A673 (cell line): Measurements from ENCODE around the gene OLFML1. TPM values are rescaled to one million over a fixed set of nuclear protein-coding genes. Genes with fewer than 3 reads are reported as not detected.

Source experiments
- BruUV-seq: library from RNA; stranded (reverse); fragments of 400-500 nt; replicated peaks from 2 replicates; lab custom pipeline; 2021; lab: Mats Ljungman, UMichigan
- CTCF ChIA-PET: fragments of 300-600 bp; sonication (Branson Sonifier 250); formaldehyde crosslinking; loops from one replicate; lab custom pipeline; 2022; ENCODE audit warnings: antibody characterized with exemption; lab: Charles Lee
- POLR2A ChIA-PET: fragments of 300-600 bp; sonication (Branson Sonifier 250); formaldehyde crosslinking; loops from one replicate; lab custom pipeline; 2022; ENCODE audit warnings: antibody characterized with exemption; ENCODE audit not compliant: low non-redundant PET; lab: Charles Lee
- DNase-seq: peaks from one replicate; pipeline ENCODE4 v3.0.0-alpha.2; 2015; ENCODE audit warnings: low spot score
- H3K27ac ChIP-seq: fragments of 200-600 bp; sonication (generic); 2 replicates; pipeline ENCODE4 v1.5.1; 2016; ENCODE audit warnings: mixed run types, low read depth, mild to moderate bottlenecking, mixed read lengths, antibody characterized with exemption, low read length; ENCODE audit not compliant: poor library complexity, severe bottlenecking
- H3K27me3 ChIP-seq: fragments of 200-600 bp; sonication (generic); replicated peaks from 2 replicates; pipeline ENCODE4 v1.6.1; 2017; ENCODE audit warnings: mixed run types, low read depth, mild to moderate bottlenecking, mixed read lengths, antibody characterized with exemption, low read length; ENCODE audit not compliant: insufficient read depth, poor library complexity
- H3K36me3 ChIP-seq: fragments of 200-600 bp; sonication (generic); 2 replicates; pipeline ENCODE4 v1.6.1; 2016; ENCODE audit warnings: mixed run types, mild to moderate bottlenecking, mixed read lengths, antibody characterized with exemption, low read length; ENCODE audit not compliant: insufficient read depth, poor library complexity, severe bottlenecking
- H3K4me1 ChIP-seq: fragments of 200-600 bp; sonication (generic); 2 replicates; pipeline ENCODE4 v1.6.1; 2017; ENCODE audit warnings: mixed run types, mild to moderate bottlenecking, mixed read lengths, antibody characterized with exemption, low read length; ENCODE audit not compliant: insufficient read depth, poor library complexity, severe bottlenecking
- H3K4me3 ChIP-seq: fragments of 200-600 bp; sonication (generic); 2 replicates; pipeline ENCODE4 v1.5.1; 2016; ENCODE audit warnings: low read depth, mixed run types, mild to moderate bottlenecking, mixed read lengths, low read length; ENCODE audit not compliant: poor library complexity, severe bottlenecking
- H3K9me3 ChIP-seq: fragments of 200-600 bp; sonication (generic); 2 replicates; pipeline ENCODE4 v1.6.1; 2016; ENCODE audit warnings: mixed run types, low read depth, mild to moderate bottlenecking, mixed read lengths, antibody characterized with exemption, low read length; ENCODE audit not compliant: poor library complexity, severe bottlenecking
- CTCF ChIP-seq: fragments of 300-800, 200-600 bp; sonication (generic); conservative IDR thresholded peaks from 2 replicates; pipeline ENCODE4 v1.5.1; 2017; ENCODE audit warnings: low read depth, mild to moderate bottlenecking, antibody characterized with exemption, low read length, moderate library complexity, mixed read lengths
- EZH2 ChIP-seq: fragments of 200-600 bp; sonication (generic); IDR thresholded peaks from 2 replicates; pipeline ENCODE4 v1.6.1; 2017; ENCODE audit warnings: borderline replicate concordance, low read depth, mild to moderate bottlenecking, mixed read lengths, antibody characterized with exemption, low read length; ENCODE audit not compliant: poor library complexity, severe bottlenecking
- intact Hi-C: fragments of 100-400 bp; cut with micrococcal nuclease; formaldehyde crosslinking; loops from one replicate; pipeline ENCODE4 v1.10.0; 2022; ENCODE audit not compliant: unreplicated experiment
- total RNA-seq: library from RNA; stranded (reverse); gene quantifications from 2 replicates; pipeline ENCODE4 v1.2.3, GENCODE V29; 2021

Gene OLFML1
- total RNA-seq, 1 experiment from 2014 or later, result not detected

- BruUV-seq, result no TSS peak
- POLR2A ChIA-PET, result no interaction called here
- Histone ChIP-seq H3K27ac (no peak overlapping the region), H3K9me3 (no peaks in the 10 kb centered on the region), H3K4me1 (no peaks in the 10 kb centered on the region), H3K4me3 (no peak overlapping the region), H3K27me3 (no peaks in the 10 kb centered on the region), H3K36me3 (no peaks in the 10 kb centered on the region)
- CTCF ChIA-PET, result no interaction called here
- TF ChIP-seq EZH2, result no peak
- no peak for TF ChIP-seq CTCF
- intact Hi-C loops, result no loop called here
- no peak for DNase-seq
Measured at GRCh38 chr11:7469351-7469865, 15.9 kb upstream of the OLFML1 start.

GRCh38 chr11:7471071-7471470 is 14.2 kb upstream of the OLFML1 start:
- Histone ChIP-seq H3K27me3 (no peaks in the 10 kb centered on the region), H3K4me1 (no peaks in the 10 kb centered on the region), H3K9me3 (no peaks in the 10 kb centered on the region), H3K4me3 (no peak overlapping the region), H3K36me3 (no peaks in the 10 kb centered on the region), H3K27ac (no peak overlapping the region)
- ChIA-PET CTCF (no interaction called here), POLR2A (no interaction called here)
- intact Hi-C loops, result no loop called here
- BruUV-seq, result no TSS peak
- TF ChIP-seq CTCF (no peak), EZH2 (no peak)
- DNase-seq, result no peak

GRCh38 chr11:7473717-7474116 is 11.6 kb upstream of the OLFML1 start:
- no peaks in the 10 kb centered on the region for H3K9me3 ChIP-seq
- TF ChIP-seq EZH2 (no peak), CTCF (no peak)
- H3K27ac ChIP-seq, result no peak overlapping the region
- CTCF ChIA-PET, result no interaction called here
- H3K4me1 ChIP-seq, result no peaks in the 10 kb centered on the region
- no peaks in the 10 kb centered on the region for H3K36me3 ChIP-seq
- intact Hi-C loops, result no loop called here
- DNase-seq, result no peak
- no peak overlapping the region for H3K4me3 ChIP-seq
- H3K27me3 ChIP-seq, result peaks cover 2% of the 10 kb centered on the region
- no TSS peak for BruUV-seq
- POLR2A ChIA-PET, result no interaction called here
